ENCODE data around the gene ZNF524.

Gene ZNF524

GRCh38 chr19:55641426-55642152, 41.5 kb downstream of the ZNF524 start:
- no peak for DNase-seq (ENCODE audit: low read depth)
- H3K4me3 ChIP-seq (ENCODE audit: low read depth, low read length) = peak overlapping the region; percentile 95
- no peak for TF ChIP-seq CTCF (IDR thresholded peaks at IDR 0.05; ENCODE audit: control insufficient read depth, extremely low read depth, insufficient read depth)

- no peak for DNase-seq (ENCODE audit: low read depth)
- TF ChIP-seq CTCF (IDR thresholded peaks at IDR 0.05; ENCODE audit: control insufficient read depth, extremely low read depth, insufficient read depth) = no peak
- peak overlapping the region; percentile 95 for H3K4me3 ChIP-seq (ENCODE audit: low read depth, low read length)
Observed at GRCh38 chr19:55642153-55643002, 42.3 kb downstream of the ZNF524 start.

GRCh38 chr19:55643003-55643886, 43.2 kb downstream of the ZNF524 start, which contains the start of gene ZNF581:
ZNF581 (plus strand) TSS chr19:55643649; CDS start chr19:55644572, 923 bp downstream.
- no peak for TF ChIP-seq CTCF (IDR thresholded peaks at IDR 0.05; ENCODE audit: control insufficient read depth, extremely low read depth, insufficient read depth)
- H3K4me3 ChIP-seq (ENCODE audit: low read depth, low read length) = peak within 1 kb of the TSS; percentile 95
- DNase-seq (ENCODE audit: low read depth) = peak; percentile 43

GRCh38 chr19:55643887-55644176, 43.7 kb downstream of the ZNF524 start:
- no peak for TF ChIP-seq CTCF (IDR thresholded peaks at IDR 0.05; ENCODE audit: control insufficient read depth, extremely low read depth, insufficient read depth)
- no peak for DNase-seq (ENCODE audit: low read depth)
- H3K4me3 ChIP-seq (ENCODE audit: low read depth, low read length) = peak overlapping the region; percentile 95

- peak overlapping the region; percentile 95 for H3K4me3 ChIP-seq (ENCODE audit: low read depth, low read length)
- no peak for DNase-seq (ENCODE audit: low read depth)
- no peak for TF ChIP-seq CTCF (IDR thresholded peaks at IDR 0.05; ENCODE audit: control insufficient read depth, extremely low read depth, insufficient read depth)
Observed at GRCh38 chr19:55644191-55644833, 44.2 kb downstream of the ZNF524 start.

GRCh38 chr19:55644842-55645511, 44.9 kb downstream of the ZNF524 start:
- peak overlapping the region; percentile 95 for H3K4me3 ChIP-seq (ENCODE audit: low read depth, low read length)
- DNase-seq (ENCODE audit: low read depth) = no peak
- TF ChIP-seq CTCF (IDR thresholded peaks at IDR 0.05; ENCODE audit: control insufficient read depth, extremely low read depth, insufficient read depth) = no peak

All from LNCaP clone FGC (cell line).